Testis (tissue), 2 donors: ENCODE results near the gene PPP1R13L.

ENCODE experiments used
- POLR2A ChIP-seq: fragments of 450-650 bp; IDR thresholded peaks from one replicate; pipeline ENCODE4 v1.6.1; 2017; ENCODE audit warnings: antibody characterized with exemption, mild to moderate bottlenecking, moderate library complexity
- TF ChIP-seq, protein P1 (sequence below), 3 experiments: fragments of 450-650 bp in 2 of 3; fragments of 200-600 bp in 1 of 3; sonication (generic) in 1 of 3; IDR thresholded peaks; one replicate each; pipeline ENCODE4 v1.5.1; 2016 to 2019; ENCODE audit warnings: antibody characterized with exemption in 3 of 3, mild to moderate bottlenecking in 2 of 3, moderate library complexity in 1 of 3

DNA sequence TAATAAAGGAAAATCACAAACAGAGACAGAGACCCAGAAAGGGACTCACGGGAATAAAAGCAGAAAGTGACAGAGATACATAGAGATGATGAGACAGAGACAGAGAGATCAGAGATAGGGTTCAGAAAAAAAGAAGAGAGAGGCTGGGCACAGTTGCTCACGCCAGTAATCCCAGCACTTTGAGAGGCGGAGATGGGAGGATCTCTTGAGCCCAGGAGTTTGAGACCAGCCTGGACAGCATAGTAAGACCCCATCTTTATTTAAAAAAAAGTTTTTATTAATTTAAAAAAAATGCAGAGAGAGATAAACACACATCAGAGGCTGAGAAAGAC lies 43.5 kb upstream of the PPP1R13L start:
- TF ChIP-seq, protein P1, sequence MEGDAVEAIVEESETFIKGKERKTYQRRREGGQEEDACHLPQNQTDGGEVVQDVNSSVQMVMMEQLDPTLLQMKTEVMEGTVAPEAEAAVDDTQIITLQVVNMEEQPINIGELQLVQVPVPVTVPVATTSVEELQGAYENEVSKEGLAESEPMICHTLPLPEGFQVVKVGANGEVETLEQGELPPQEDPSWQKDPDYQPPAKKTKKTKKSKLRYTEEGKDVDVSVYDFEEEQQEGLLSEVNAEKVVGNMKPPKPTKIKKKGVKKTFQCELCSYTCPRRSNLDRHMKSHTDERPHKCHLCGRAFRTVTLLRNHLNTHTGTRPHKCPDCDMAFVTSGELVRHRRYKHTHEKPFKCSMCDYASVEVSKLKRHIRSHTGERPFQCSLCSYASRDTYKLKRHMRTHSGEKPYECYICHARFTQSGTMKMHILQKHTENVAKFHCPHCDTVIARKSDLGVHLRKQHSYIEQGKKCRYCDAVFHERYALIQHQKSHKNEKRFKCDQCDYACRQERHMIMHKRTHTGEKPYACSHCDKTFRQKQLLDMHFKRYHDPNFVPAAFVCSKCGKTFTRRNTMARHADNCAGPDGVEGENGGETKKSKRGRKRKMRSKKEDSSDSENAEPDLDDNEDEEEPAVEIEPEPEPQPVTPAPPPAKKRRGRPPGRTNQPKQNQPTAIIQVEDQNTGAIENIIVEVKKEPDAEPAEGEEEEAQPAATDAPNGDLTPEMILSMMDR (IDR thresholded peaks at IDR 0.05), result no peak
- TF ChIP-seq POLR2A, result no peak
